HFFc6 (cell line): ENCODE measurements around the gene FAM13B. TPM values are rescaled to one million over a fixed set of nuclear protein-coding genes. Genes with fewer than 3 reads are reported as not detected.

ENCODE experiments used
- DNase-seq: peaks from one replicate; pipeline ENCODE4 v3.0.0-alpha.2; 2018
- H3K27ac Mint-ChIP-seq: 2 replicates; pipeline ENCODE4 v1.8.0; 2020; ENCODE audit warnings: mild to moderate bottlenecking, mixed read lengths
- H3K27me3 Mint-ChIP-seq: 2 replicates; pipeline ENCODE4 v1.8.0; 2021; ENCODE audit warnings: mild to moderate bottlenecking, moderate library complexity, mixed read lengths; ENCODE audit not compliant: insufficient read depth
- H3K36me3 Mint-ChIP-seq: 2 replicates; pipeline ENCODE4 v1.8.0; 2021; ENCODE audit warnings: low read depth, mixed read lengths
- H3K4me1 Mint-ChIP-seq: 2 replicates; pipeline ENCODE4 v1.8.0; 2020; ENCODE audit warnings: low read depth, mixed read lengths
- H3K4me3 Mint-ChIP-seq: 2 replicates; pipeline ENCODE4 v1.8.0; 2020; ENCODE audit warnings: mild to moderate bottlenecking, moderate library complexity, mixed read lengths
- H3K9me3 Mint-ChIP-seq: 2 replicates; pipeline ENCODE4 v1.8.0; 2020; ENCODE audit warnings: mild to moderate bottlenecking, mixed read lengths
- total RNA-seq, 6 experiments: library from RNA; stranded (reverse); fragmentation: NEBNext Ultra II Directional; extraction: Animal tissue kit (Norgen Biotek cat#: 25700); gene quantifications; 2 replicates in 1 of 6; 3 replicates in 5 of 6; pipeline ENCODE4 v1.2.3, GENCODE V29; 2021
- TF ChIP-seq, protein P1 (sequence below): fragments of 200-600 bp; sonication (generic); IDR thresholded peaks from 2 replicates; pipeline ENCODE4 v1.5.0; 2021; ENCODE audit warnings: antibody characterized with exemption, mild to moderate bottlenecking

Gene FAM13B
- total RNA-seq, 6 experiments from 2014 or later: 27.5 to 38.2 (median 31.8) TPM

DNA sequence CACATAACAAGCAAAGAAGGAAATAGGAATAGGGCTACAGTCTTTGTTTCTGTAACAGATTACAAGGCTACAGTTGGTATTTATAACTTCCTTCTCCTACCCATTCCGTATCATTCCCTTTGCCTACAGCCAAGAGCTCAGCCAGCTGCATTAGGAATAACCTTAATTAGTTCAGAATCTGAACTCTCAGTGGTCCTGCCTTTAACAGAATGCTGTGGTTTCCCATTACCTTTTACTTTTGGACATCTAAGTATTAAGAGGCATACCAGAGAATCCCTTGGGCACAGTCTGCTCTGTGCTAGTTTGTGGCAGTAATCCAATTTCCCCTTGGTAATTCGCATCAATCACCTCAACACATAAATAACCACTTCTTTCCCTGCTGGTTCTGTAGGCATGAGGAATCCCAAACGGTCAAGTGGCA, 99.4 kb downstream of the FAM13B start:
- H3K27ac Mint-ChIP-seq: no peak overlapping the region
- TF ChIP-seq, protein P1, sequence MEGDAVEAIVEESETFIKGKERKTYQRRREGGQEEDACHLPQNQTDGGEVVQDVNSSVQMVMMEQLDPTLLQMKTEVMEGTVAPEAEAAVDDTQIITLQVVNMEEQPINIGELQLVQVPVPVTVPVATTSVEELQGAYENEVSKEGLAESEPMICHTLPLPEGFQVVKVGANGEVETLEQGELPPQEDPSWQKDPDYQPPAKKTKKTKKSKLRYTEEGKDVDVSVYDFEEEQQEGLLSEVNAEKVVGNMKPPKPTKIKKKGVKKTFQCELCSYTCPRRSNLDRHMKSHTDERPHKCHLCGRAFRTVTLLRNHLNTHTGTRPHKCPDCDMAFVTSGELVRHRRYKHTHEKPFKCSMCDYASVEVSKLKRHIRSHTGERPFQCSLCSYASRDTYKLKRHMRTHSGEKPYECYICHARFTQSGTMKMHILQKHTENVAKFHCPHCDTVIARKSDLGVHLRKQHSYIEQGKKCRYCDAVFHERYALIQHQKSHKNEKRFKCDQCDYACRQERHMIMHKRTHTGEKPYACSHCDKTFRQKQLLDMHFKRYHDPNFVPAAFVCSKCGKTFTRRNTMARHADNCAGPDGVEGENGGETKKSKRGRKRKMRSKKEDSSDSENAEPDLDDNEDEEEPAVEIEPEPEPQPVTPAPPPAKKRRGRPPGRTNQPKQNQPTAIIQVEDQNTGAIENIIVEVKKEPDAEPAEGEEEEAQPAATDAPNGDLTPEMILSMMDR: no peak
- no peaks in the 10 kb centered on the region for H3K27me3 Mint-ChIP-seq
- H3K36me3 Mint-ChIP-seq: peaks cover 13% of the 10 kb centered on the region
- no peak overlapping the region for H3K4me3 Mint-ChIP-seq
- peaks cover 10% of the 10 kb centered on the region; the same call in 1 of the 2 replicates for H3K4me1 Mint-ChIP-seq
- DNase-seq: no peak
- no peaks in the 10 kb centered on the region for H3K9me3 Mint-ChIP-seq

DNA sequence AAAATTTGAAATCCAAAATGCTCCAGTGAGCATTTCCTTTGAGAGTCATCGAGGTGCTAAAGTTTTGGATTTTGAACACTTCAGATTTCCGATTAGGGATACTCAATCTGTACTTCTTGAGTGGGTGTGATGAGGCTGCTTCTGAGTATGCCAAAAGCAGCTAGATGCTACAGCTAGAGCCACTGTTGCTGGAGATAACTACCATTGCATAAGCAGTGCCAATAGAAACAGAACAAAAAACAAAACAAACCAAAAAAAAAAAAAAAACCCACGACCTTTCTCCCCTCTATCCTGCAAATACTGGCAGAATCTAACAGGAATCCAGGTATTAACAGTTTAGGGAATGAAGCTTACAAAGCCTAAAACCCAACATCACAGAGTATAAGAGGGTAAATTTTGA, 100.1 kb downstream of the FAM13B start:
- no peak overlapping the region for H3K4me3 Mint-ChIP-seq
- no peaks in the 10 kb centered on the region for H3K9me3 Mint-ChIP-seq
- H3K36me3 Mint-ChIP-seq: peaks cover 13% of the 10 kb centered on the region; the same call in 1 of the 2 replicates

DNA sequence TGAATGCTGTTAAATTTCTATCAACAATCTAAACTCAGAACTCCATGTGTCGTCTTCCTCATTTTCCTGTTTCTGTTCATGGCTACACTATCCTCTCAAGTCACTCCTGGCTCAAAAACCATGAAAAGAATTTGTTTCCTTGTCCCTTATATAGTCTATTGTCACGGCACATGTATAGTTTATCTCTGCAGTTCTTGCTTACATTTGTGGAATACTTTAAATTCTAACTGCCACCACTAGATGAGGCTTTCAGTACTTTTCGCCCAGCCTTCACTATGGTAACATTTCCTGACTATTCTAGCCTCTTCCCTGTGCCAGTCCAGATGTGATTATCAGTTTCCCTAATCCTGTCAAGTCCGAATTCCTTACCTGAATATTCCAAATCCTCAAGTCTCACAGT, 109.0 kb downstream of the FAM13B start:
- H3K27ac Mint-ChIP-seq: peak overlapping the region; percentile 2; the same call in 1 of the 2 replicates

More for the DNA sequence above, 100.1 kb downstream of the FAM13B start:
- Mint-ChIP-seq H3K27ac (no peak overlapping the region), H3K27me3 (no peaks in the 10 kb centered on the region), H3K4me1 (peaks cover 10% of the 10 kb centered on the region; the same call in 1 of the 2 replicates)
- TF ChIP-seq, protein P1: no peak
- no peak for DNase-seq

DNA sequence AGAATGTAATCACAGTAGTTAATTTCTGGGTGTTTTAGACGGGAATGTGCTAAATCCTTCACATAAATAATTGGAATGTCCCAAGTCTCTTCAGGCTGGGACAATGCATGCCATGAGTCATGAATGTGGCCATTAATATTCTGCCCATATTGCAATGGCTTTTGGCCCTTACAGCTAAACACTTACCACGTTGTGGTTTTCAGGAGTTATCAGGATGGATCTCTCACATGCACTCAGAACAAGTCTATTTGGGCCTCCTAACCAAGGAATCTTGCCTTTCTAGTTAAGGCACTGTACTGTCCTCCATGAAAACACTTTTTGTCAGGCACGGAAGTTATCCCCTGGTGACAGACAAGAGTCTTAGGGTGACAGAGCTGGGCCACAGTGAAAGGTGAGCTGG, 110.9 kb downstream of the FAM13B start:
- H3K36me3 Mint-ChIP-seq: peaks cover 5% of the 10 kb centered on the region
- H3K9me3 Mint-ChIP-seq: peaks cover 9% of the 10 kb centered on the region
- H3K27ac Mint-ChIP-seq: no peak overlapping the region
- peak; percentile 37 for DNase-seq
- peaks cover 19% of the 10 kb centered on the region for H3K4me1 Mint-ChIP-seq
- no peak overlapping the region for H3K4me3 Mint-ChIP-seq
- no peaks in the 10 kb centered on the region for H3K27me3 Mint-ChIP-seq
- TF ChIP-seq, protein P1: no peak

More for the DNA sequence above, 109.0 kb downstream of the FAM13B start:
- DNase-seq: no peak
- Mint-ChIP-seq H3K4me1 (peaks cover 19% of the 10 kb centered on the region), H3K36me3 (peaks cover 2% of the 10 kb centered on the region; the same call in 1 of the 2 replicates), H3K4me3 (no peak overlapping the region), H3K27me3 (no peaks in the 10 kb centered on the region), H3K9me3 (no peaks in the 10 kb centered on the region)
- TF ChIP-seq, protein P1: no peak; the same call in 1 of the 2 replicates

DNA sequence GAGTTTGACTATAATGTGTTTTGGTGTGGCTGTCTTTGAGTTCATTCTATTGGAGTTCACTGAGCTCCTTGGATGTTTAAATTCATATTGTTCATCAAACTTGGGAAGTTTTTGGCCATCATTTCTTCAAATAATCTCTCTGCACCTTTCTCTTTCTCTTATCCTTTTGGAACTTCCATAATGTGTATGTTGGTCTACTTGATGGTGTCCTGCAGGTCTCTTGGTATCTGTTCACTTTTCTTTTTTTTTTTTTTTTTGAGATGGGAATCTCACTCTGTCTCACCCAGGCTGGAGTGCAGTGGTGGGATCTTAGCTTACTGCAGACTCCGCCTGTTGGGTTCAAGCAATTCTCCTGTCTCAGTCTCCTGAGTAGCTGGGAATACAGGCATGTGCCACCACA, 116.0 kb downstream of the FAM13B start:
- no peak overlapping the region for H3K27ac Mint-ChIP-seq
- no peaks in the 10 kb centered on the region; the same call in 1 of the 2 replicates for H3K27me3 Mint-ChIP-seq
- H3K9me3 Mint-ChIP-seq: peaks cover 21% of the 10 kb centered on the region
- DNase-seq: no peak
- no peak overlapping the region for H3K4me3 Mint-ChIP-seq
- TF ChIP-seq, protein P1: no peak
- peaks cover 2% of the 10 kb centered on the region; the same call in 1 of the 2 replicates for H3K4me1 Mint-ChIP-seq
- H3K36me3 Mint-ChIP-seq: peaks cover 5% of the 10 kb centered on the region
